H1 (cell line): ENCODE measurements around the gene SRCIN1. TPM values are rescaled to one million over a fixed set of nuclear protein-coding genes. Genes with fewer than 3 reads are reported as not detected.

Experiments used
- CTCF ChIA-PET: fragments of 300-600 bp; sonication (Branson Sonifier 250); formaldehyde crosslinking; loops from one replicate; lab custom pipeline; 2021; ENCODE audit not compliant: partially characterized antibody; lab: Charles Lee
- POLR2A ChIA-PET: fragments of 300-600 bp; sonication (Branson Sonifier 250); formaldehyde crosslinking; loops from one replicate; lab custom pipeline; 2021; ENCODE audit warnings: inconsistent platforms; ENCODE audit not compliant: partially characterized antibody; lab: Charles Lee
- DNase-seq, 2 experiments: peaks; one replicate each; pipeline versions ENCODE4 v3.0.0 to v3.0.0-alpha.2; 2010 to 2022; ENCODE audit warnings: low spot score in 2 of 2, low read depth in 1 of 2, mixed read lengths in 1 of 2
- FAIRE-seq: peaks from 2 replicates; lab custom pipeline; 2011; peaks lifted over from hg19 to GRCh38; lab: Jason Lieb, UNC
- H2AFZ ChIP-seq: 2 replicates; pipeline ENCODE4 v1.8.1; 2012; ENCODE audit warnings: low read length, inconsistent platforms
- H2AK5ac ChIP-seq: 2 replicates; pipeline ENCODE4 v1.6.1; 2013; ENCODE audit warnings: low read depth, low read length
- H2BK120ac ChIP-seq: replicated peaks from 2 replicates; pipeline ENCODE3; 2013; ENCODE audit warnings: low read depth, low read length, inconsistent platforms
- H2BK12ac ChIP-seq: 2 replicates; pipeline ENCODE4 v1.6.1; 2013; ENCODE audit warnings: low read depth, low read length
- H2BK15ac ChIP-seq: 2 replicates; pipeline ENCODE4 v1.6.1; 2013; ENCODE audit warnings: low read length
- H2BK20ac ChIP-seq: 2 replicates; pipeline ENCODE4 v1.6.1; 2013; ENCODE audit warnings: low read length
- H2BK5ac ChIP-seq: 2 replicates; pipeline ENCODE4 v1.6.1; 2013; ENCODE audit warnings: low read depth, low read length
- H3K14ac ChIP-seq: 2 replicates; pipeline ENCODE4 v1.6.1; 2013; ENCODE audit warnings: inconsistent platforms; ENCODE audit not compliant: insufficient read length
- H3K18ac ChIP-seq: 2 replicates; pipeline ENCODE4 v1.6.1; 2013; ENCODE audit warnings: low read length; ENCODE audit errors: extremely low read depth
- H3K23ac ChIP-seq: 2 replicates; pipeline ENCODE4 v1.6.1; 2013; ENCODE audit warnings: inconsistent platforms; ENCODE audit not compliant: insufficient read length
- H3K23me2 ChIP-seq: 2 replicates; pipeline ENCODE4 v1.6.1; 2013; ENCODE audit warnings: low read depth, low read length
- H3K27ac ChIP-seq: 2 replicates; pipeline ENCODE4 v1.6.1; 2011; ENCODE audit warnings: low read depth, low read length, inconsistent platforms
- H3K27me3 ChIP-seq, 4 experiments: replicated peaks in 1 of 4; 1 replicate in 1 of 4; 2 replicates in 3 of 4; pipeline versions ENCODE4 v1.6.1 to v1.8.1; 2011 to 2013; ENCODE audit warnings: low read length in 3 of 4, mild to moderate bottlenecking in 3 of 4, inconsistent platforms in 2 of 4, mixed read lengths in 2 of 4, moderate library complexity in 1 of 4; ENCODE audit not compliant: control insufficient read depth in 3 of 4, insufficient read depth in 3 of 4; ENCODE audit errors: extremely low read depth in 1 of 4
- H3K36me3 ChIP-seq, 4 experiments: 2 replicates each; pipeline versions ENCODE4 v1.6.1 to v1.8.1; 2011 to 2013; ENCODE audit warnings: mild to moderate bottlenecking in 4 of 4, low read length in 3 of 4, moderate library complexity in 2 of 4, control low read depth in 1 of 4, inconsistent platforms in 1 of 4; ENCODE audit not compliant: insufficient read depth in 4 of 4, control insufficient read depth in 2 of 4
- H3K4ac ChIP-seq: replicated peaks from 2 replicates; pipeline ENCODE3; 2013; ENCODE audit warnings: low read length, low read depth, mixed read lengths, inconsistent platforms; ENCODE audit not compliant: insufficient read length
- H3K4me1 ChIP-seq, 4 experiments: replicated peaks in 1 of 4; 1 replicate in 1 of 4; 2 replicates in 3 of 4; pipeline versions ENCODE4 v1.6.1 to v1.8.1; 2011 to 2013; ENCODE audit warnings: low read length in 3 of 4, inconsistent platforms in 2 of 4, mixed read lengths in 1 of 4; ENCODE audit not compliant: insufficient read depth in 4 of 4, control insufficient read depth in 3 of 4
- H3K4me2 ChIP-seq, 2 experiments: 2 replicates each; pipeline versions ENCODE4 v1.6.1 to v1.8.1; 2011 to 2013; ENCODE audit warnings: low read depth in 2 of 2, low read length in 2 of 2, control low read depth in 1 of 2, inconsistent platforms in 1 of 2, mild to moderate bottlenecking in 1 of 2; ENCODE audit not compliant: insufficient read depth in 1 of 2
- H3K4me3 ChIP-seq, 4 experiments: fragments of 200-600, 300-600 bp in 1 of 4; sonication (generic), shearing (Covaris generic), sonication (Bioruptor Twin) in 1 of 4; 2 replicates each; pipeline versions ENCODE4 v1.5.1 to v1.8.1; 2011 to 2016; ENCODE audit warnings: low read length in 4 of 4, low read depth in 3 of 4, control low read depth in 2 of 4, inconsistent platforms in 2 of 4, mild to moderate bottlenecking in 2 of 4, mixed read lengths in 1 of 4, moderate library complexity in 1 of 4; ENCODE audit not compliant: insufficient read depth in 2 of 4; ENCODE audit errors: extremely low read depth in 1 of 4
- H3K56ac ChIP-seq: replicated peaks from 2 replicates; pipeline ENCODE3; 2013; ENCODE audit warnings: low read depth, mild to moderate bottlenecking, mixed read lengths, low read length, inconsistent platforms; ENCODE audit not compliant: insufficient read length
- H3K79me1 ChIP-seq: 2 replicates; pipeline ENCODE4 v1.6.1; 2013; ENCODE audit warnings: low read depth, low read length, control low read depth
- H3K79me2 ChIP-seq, 2 experiments: 2 replicates each; pipeline versions ENCODE4 v1.6.1 to v1.8.1; 2012 to 2013; ENCODE audit warnings: low read length in 2 of 2, mild to moderate bottlenecking in 2 of 2, inconsistent platforms in 1 of 2; ENCODE audit not compliant: insufficient read depth in 2 of 2, control insufficient read depth in 1 of 2
- H3K9ac ChIP-seq, 4 experiments: replicated peaks in 1 of 4; 1 replicate in 1 of 4; 2 replicates in 3 of 4; pipeline versions ENCODE4 v1.6.1 to v1.8.1; 2011 to 2013; ENCODE audit warnings: low read depth in 3 of 4, low read length in 3 of 4, control low read depth in 2 of 4, mild to moderate bottlenecking in 2 of 4, moderate library complexity in 2 of 4, inconsistent platforms in 1 of 4; ENCODE audit errors: extremely low read depth in 1 of 4
- H3K9me3 ChIP-seq, 2 experiments: 2 replicates each; pipeline versions ENCODE4 v1.6.1 to v1.8.1; 2012 to 2013; ENCODE audit warnings: mild to moderate bottlenecking in 2 of 2, moderate library complexity in 2 of 2, control low read depth in 1 of 2, inconsistent platforms in 1 of 2, low read depth in 1 of 2, low read length in 1 of 2, mixed read lengths in 1 of 2; ENCODE audit not compliant: insufficient read depth in 2 of 2
- H4K20me1 ChIP-seq, 2 experiments: replicated peaks in 1 of 2; 2 replicates each; pipeline versions ENCODE3 to v1.8.1; 2011 to 2013; ENCODE audit warnings: inconsistent platforms in 2 of 2, low read length in 2 of 2, mild to moderate bottlenecking in 1 of 2; ENCODE audit not compliant: insufficient read depth in 2 of 2, control insufficient read depth in 1 of 2
- H4K5ac ChIP-seq: 2 replicates; pipeline ENCODE4 v1.6.1; 2013; ENCODE audit warnings: low read length, low read depth, mixed read lengths, inconsistent platforms; ENCODE audit not compliant: insufficient read length
- H4K8ac ChIP-seq: 2 replicates; pipeline ENCODE4 v1.8.0; 2013; ENCODE audit warnings: mild to moderate bottlenecking, moderate library complexity, low read length, inconsistent platforms; ENCODE audit not compliant: insufficient read depth; ENCODE audit errors: extremely low read depth
- H4K91ac ChIP-seq: replicated peaks from 2 replicates; pipeline ENCODE3; 2013; ENCODE audit warnings: low read length, mixed read lengths, inconsistent platforms; ENCODE audit not compliant: insufficient read length
- E2F6 ChIP-seq: IDR thresholded peaks from 2 replicates; pipeline ENCODE4 v1.6.1; 2012; ENCODE audit warnings: inconsistent platforms
- EP300 ChIP-seq, 2 experiments: IDR thresholded peaks; 1 replicate in 1 of 2; 2 replicates in 1 of 2; pipeline ENCODE4 v1.6.1; 2011 to 2012; ENCODE audit warnings: low read depth in 2 of 2, low read length in 2 of 2, mild to moderate bottlenecking in 2 of 2, borderline replicate concordance in 1 of 2, inconsistent platforms in 1 of 2, moderate library complexity in 1 of 2
- HDAC6 ChIP-seq: IDR thresholded peaks from one replicate; pipeline ENCODE4 v1.7.1; 2012; ENCODE audit warnings: low read depth, mild to moderate bottlenecking, inconsistent platforms, low read length, moderate library complexity
- TBP ChIP-seq: IDR thresholded peaks from 2 replicates; pipeline ENCODE4 v1.6.1; 2011; ENCODE audit warnings: low read depth, low read length, improper control_type of control experiment
- WGBS, 2 experiments: shearing (Covaris generic) in 1 of 2; methylation state at CpG; one replicate each; pipeline versions ENCODE4 v1.1.6 to v1.1.7; 2013 to 2015; ENCODE audit warnings: low lambda C conversion rate in 2 of 2, mixed read lengths in 2 of 2, inconsistent platforms in 1 of 2, low coverage in 1 of 2, missing lambda C conversion rate in 1 of 2; ENCODE audit not compliant: insufficient replicate concordance in 2 of 2, insufficient coverage in 1 of 2, insufficient read length in 1 of 2; ENCODE audit errors: extremely low coverage in 1 of 2, missing lambda C conversion rate in 1 of 2; 5-methylcytosine and 5-hydroxymethylcytosine counted together
- polyA plus RNA-seq, 7 experiments: library from polyadenylated mRNA; depleted of rRNA in 3 of 7; stranded (reverse) in 5 of 7; unstranded in 2 of 7; fragments of >200 nt in 5 of 7; fragments of 200-250 nt in 2 of 7; gene quantifications; 1 replicate in 5 of 7; 2 replicates in 1 of 7; 4 replicates in 1 of 7; pipeline versions ENCODE4 v1.2.1 to v1.2.3, GENCODE V29; 2011 to 2013; ENCODE audit warnings: missing spikeins in 2 of 7, mixed read lengths in 2 of 7
- total RNA-seq: library from RNA; stranded (reverse); fragmentation: NEBNext Ultra II Directional; extraction: Animal tissue kit (Norgen Biotek cat#: 25700); gene quantifications from 2 replicates; pipeline ENCODE4 v1.2.1, GENCODE V29; 2021

The SRCIN1 gene
- total and polyA plus RNA-seq, 2 of the 8 experiments (the other 6 are each of a cell fraction or from before 2014, with no cell fraction given): 2.8 to 3.8 TPM

- Histone ChIP-seq H2AFZ (no peak overlapping the region), H2BK20ac (no peak overlapping the region), H3K27me3 (no peaks in the 10 kb centered on the region; a peak in 1 of 7 replicates), H2BK15ac (no peak overlapping the region), H4K5ac (no peak overlapping the region), H3K4ac (no peak overlapping the region), H3K9ac (no peak overlapping the region), H3K23me2 (no peaks in the 10 kb centered on the region), H3K27ac (no peak overlapping the region), H3K79me2 (no peaks in the 10 kb centered on the region), H3K4me2 (no peak overlapping the region), H4K20me1 (peaks cover 1 to 2% of the 10 kb centered on the region in 2 experiments), H3K56ac (no peak overlapping the region), H2BK5ac (no peak overlapping the region), H2BK12ac (no peak overlapping the region), H2BK120ac (no peak overlapping the region), H3K23ac (no peak overlapping the region), H4K91ac (no peak overlapping the region), H4K8ac (no peak overlapping the region), H3K4me1 (peaks cover 0 to 4% (median 0%) of the 10 kb centered on the region in 4 experiments; a peak in 2 of 7 replicates), H2AK5ac (no peak overlapping the region), H3K18ac (no peak overlapping the region), H3K14ac (no peak overlapping the region), H3K36me3 (no peaks in the 10 kb centered on the region), H3K79me1 (no peaks in the 10 kb centered on the region), H3K4me3 (no peak overlapping the region), H3K9me3 (no peaks in the 10 kb centered on the region)
- TF ChIP-seq HDAC6 (no peak), EP300 (IDR thresholded peaks at IDR 0.05; ENCODE audit: borderline replicate concordance in 1 of 2, low read depth in 2 of 2, low read length in 2 of 2) (no peak), TBP (no peak), E2F6 (no peak)
- 85% methylated on average over 8 of the region's 8 CpGs; no CpG with 5 or more reads in 1 of the 2 experiments for WGBS, 2 experiments
- ChIA-PET POLR2A (interaction anchor here (0.8 to 2.3 kb wide), 5 partner anchors 11 to 91 kb away, joined by 3 to 6 read pairs (median 4); no protein-coding TSS in a partner anchor), CTCF (interaction anchor here (0.6 to 38.1 kb wide), 10 partner anchors 1 to 376 kb away, joined by 3 to 914 read pairs (median 57); partner anchors contain the start of gene SRCIN1)
- DNase-seq: no peak
- FAIRE-seq: no peak
Measured at GRCh38 chr17:38542286-38542685, 63.5 kb downstream of the SRCIN1 start.
